ENCODE data around the gene NGDN.

The NGDN gene

GRCh38 chr14:23434488-23435222 is 34.8 kb upstream of the NGDN start:
- ChIA-PET CTCF (no interaction called here), POLR2A (no interaction called here)
- no peak overlapping the region for H3K27ac ChIP-seq (ENCODE audit: extremely low read depth, low read depth, low read length)
- H3K9me3 ChIP-seq (ENCODE audit: control insufficient read depth, insufficient read depth, low read depth, low read length), result no peaks in the 10 kb centered on the region
- no peak for TF ChIP-seq ZNF24 (tag by site-specific recombination; IDR thresholded peaks at IDR 0.05)
- TF ChIP-seq ZNF610 (tag by site-specific recombination; IDR thresholded peaks at IDR 0.05; ENCODE audit: borderline replicate concordance), result no peak
- no peak for TF ChIP-seq EGR2 (tag by site-specific recombination; IDR thresholded peaks at IDR 0.05; ENCODE audit: low read depth)
- no peak for TF ChIP-seq ZFP3 (tag by site-specific recombination; IDR thresholded peaks at IDR 0.05; ENCODE audit: low read depth)
- no peak for TF ChIP-seq ZBTB44 (tag by site-specific recombination; IDR thresholded peaks at IDR 0.05)
- TF ChIP-seq ZNF560 (tag by site-specific recombination; IDR thresholded peaks at IDR 0.05; ENCODE audit: borderline replicate concordance), result no peak
- no peak for TF ChIP-seq ZBTB48 (tag by site-specific recombination; IDR thresholded peaks at IDR 0.05)
- no peak for TF ChIP-seq ZNF791 (tag by site-specific recombination; IDR thresholded peaks at IDR 0.05)
- TF ChIP-seq PATZ1 (tag by site-specific recombination; IDR thresholded peaks at IDR 0.05), result no peak
- TF ChIP-seq HOXA7 (CRISPR knock-in tag; IDR thresholded peaks at IDR 0.05; ENCODE audit: borderline replicate concordance), result no peak
- no peak overlapping the region for H3K4me3 ChIP-seq (ENCODE audit: low read depth, low read length)
- no peaks in the 10 kb centered on the region for H3K36me3 ChIP-seq (ENCODE audit: control insufficient read depth in 2 of 2, insufficient read depth in 1 of 2, low read length in 2 of 2)
- H3K4me1 ChIP-seq (ENCODE audit: control insufficient read depth, insufficient read depth, low read length), result no peaks in the 10 kb centered on the region

DNA sequence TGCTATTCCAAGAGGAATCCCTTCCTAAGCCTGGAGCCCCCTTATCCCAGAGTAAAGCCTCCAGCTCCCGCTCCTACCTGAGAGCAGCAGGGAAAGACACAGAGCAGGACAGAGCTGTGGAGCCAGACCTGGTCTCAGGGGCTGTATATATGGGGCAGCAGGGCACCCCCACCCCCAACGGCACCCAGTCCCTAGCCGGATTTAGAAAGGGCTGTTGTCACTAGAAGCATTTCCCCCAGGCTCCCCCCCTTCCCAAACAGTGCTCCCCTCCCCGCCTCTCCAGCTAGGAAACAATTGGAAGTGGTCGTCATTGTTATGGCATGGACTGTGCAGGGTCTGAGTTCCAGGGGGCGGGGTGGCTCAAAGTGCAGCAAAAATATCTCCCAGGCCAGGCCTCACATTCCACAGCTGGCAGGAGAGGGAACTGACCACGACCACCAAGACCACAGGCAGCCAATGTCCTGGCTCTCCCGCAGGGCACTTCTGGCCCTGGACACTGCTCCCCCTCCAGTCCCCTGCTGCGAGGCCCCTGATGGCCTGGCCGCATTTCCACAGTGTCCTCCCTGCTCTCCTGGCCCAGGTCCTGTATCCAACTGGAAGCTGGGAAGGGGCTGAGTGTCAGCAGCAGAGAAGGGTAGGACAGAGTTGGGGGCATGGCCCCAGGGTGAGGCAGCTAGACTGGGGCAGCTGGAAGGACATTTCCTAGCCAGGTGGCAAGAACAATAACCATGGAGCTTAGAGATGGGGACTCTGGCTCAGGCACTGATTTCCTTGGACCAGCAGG is 33.8 kb upstream of the NGDN start, which contains the start of gene MYH7:
MYH7 (minus strand) TSS at position 118 of the 784 bp plus-strand sequence. CDS start 1,928 bp downstream, outside the sequence.
- no peaks in the 10 kb centered on the region for H3K36me3 ChIP-seq (ENCODE audit: control insufficient read depth in 2 of 2, insufficient read depth in 1 of 2, low read length in 2 of 2)
- POLR2A ChIA-PET, result no interaction called here
- no peak within 1 kb of the TSS for H3K27ac ChIP-seq (ENCODE audit: extremely low read depth, low read depth, low read length)
- CTCF ChIA-PET, result interaction anchor here (0.9 kb wide), 1 partner anchor 12 kb away, joined by 6 read pairs; no protein-coding TSS in a partner anchor
- TF ChIP-seq ZNF513 (tag by site-specific recombination; IDR thresholded peaks at IDR 0.05) (no peak), ZSCAN16 (tag by site-specific recombination; IDR thresholded peaks at IDR 0.05) (no peak), TSHZ1 (tag by site-specific recombination; IDR thresholded peaks at IDR 0.05; ENCODE audit: borderline replicate concordance) (no peak), ZNF132 (tag by site-specific recombination; IDR thresholded peaks at IDR 0.05; ENCODE audit: borderline replicate concordance) (no peak), ZNF174 (tag by site-specific recombination; IDR thresholded peaks at IDR 0.05) (no peak), ZNF639 (tag by site-specific recombination; IDR thresholded peaks at IDR 0.05) (no peak), ZNF561 (tag by site-specific recombination; IDR thresholded peaks at IDR 0.05; ENCODE audit: borderline replicate concordance) (no peak), ZNF777 (tag by site-specific recombination; IDR thresholded peaks at IDR 0.05; ENCODE audit: borderline replicate concordance) (no peak), ZNF335 (tag by site-specific recombination; conservative IDR thresholded peaks at IDR 0.05) (no peak), ZNF10 (tag by site-specific recombination; IDR thresholded peaks at IDR 0.05) (no peak)
- TF ChIP-seq, protein P1, sequence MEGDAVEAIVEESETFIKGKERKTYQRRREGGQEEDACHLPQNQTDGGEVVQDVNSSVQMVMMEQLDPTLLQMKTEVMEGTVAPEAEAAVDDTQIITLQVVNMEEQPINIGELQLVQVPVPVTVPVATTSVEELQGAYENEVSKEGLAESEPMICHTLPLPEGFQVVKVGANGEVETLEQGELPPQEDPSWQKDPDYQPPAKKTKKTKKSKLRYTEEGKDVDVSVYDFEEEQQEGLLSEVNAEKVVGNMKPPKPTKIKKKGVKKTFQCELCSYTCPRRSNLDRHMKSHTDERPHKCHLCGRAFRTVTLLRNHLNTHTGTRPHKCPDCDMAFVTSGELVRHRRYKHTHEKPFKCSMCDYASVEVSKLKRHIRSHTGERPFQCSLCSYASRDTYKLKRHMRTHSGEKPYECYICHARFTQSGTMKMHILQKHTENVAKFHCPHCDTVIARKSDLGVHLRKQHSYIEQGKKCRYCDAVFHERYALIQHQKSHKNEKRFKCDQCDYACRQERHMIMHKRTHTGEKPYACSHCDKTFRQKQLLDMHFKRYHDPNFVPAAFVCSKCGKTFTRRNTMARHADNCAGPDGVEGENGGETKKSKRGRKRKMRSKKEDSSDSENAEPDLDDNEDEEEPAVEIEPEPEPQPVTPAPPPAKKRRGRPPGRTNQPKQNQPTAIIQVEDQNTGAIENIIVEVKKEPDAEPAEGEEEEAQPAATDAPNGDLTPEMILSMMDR (tag by site-specific recombination; IDR thresholded peaks at IDR 0.05), result no peak
- H3K9me3 ChIP-seq (ENCODE audit: control insufficient read depth, insufficient read depth, low read depth, low read length), result no peaks in the 10 kb centered on the region
- no peak within 1 kb of the TSS for H3K4me3 ChIP-seq (ENCODE audit: low read depth, low read length)
- no peaks in the 10 kb centered on the region for H3K4me1 ChIP-seq (ENCODE audit: control insufficient read depth, insufficient read depth, low read length)
